OCI-LY3 (cell line): Measurements from ENCODE around the gene CMAS.

ENCODE experiments used
- EZH2phosphoT487 ChIP-seq: fragments of 200-600 bp; shearing (Covaris generic); IDR thresholded peaks from 2 replicates; pipeline ENCODE4 v1.6.1; 2018; ENCODE audit warnings: antibody characterized with exemption, mixed run types, low read depth
- TF ChIP-seq, protein P1 (sequence below): fragments of 200-600, 300-600 bp; sonication (generic); IDR thresholded peaks from 2 replicates; pipeline ENCODE4 v1.5.1; 2014; ENCODE audit warnings: antibody characterized with exemption, low read length, low read depth

DNA sequence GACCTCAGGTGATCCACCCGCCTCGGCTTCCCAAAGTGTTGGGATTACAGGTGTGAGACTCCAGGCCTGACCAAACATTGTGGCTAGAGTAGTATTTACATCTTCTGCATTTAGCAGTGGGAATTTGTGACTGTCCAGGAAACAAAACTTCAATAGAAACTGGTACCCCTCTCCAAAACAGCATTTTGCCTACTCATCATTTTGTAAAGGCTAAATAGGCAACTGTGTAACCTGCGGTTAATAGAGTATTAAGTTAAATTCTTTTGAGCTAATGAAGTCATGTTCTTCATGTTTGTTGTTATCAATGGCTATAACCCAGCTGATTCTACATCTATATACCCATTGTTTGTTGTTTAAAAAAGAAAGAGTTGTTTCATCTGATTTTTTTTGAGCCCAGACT, 8.1 kb downstream of the CMAS start:
- TF ChIP-seq, protein P1, sequence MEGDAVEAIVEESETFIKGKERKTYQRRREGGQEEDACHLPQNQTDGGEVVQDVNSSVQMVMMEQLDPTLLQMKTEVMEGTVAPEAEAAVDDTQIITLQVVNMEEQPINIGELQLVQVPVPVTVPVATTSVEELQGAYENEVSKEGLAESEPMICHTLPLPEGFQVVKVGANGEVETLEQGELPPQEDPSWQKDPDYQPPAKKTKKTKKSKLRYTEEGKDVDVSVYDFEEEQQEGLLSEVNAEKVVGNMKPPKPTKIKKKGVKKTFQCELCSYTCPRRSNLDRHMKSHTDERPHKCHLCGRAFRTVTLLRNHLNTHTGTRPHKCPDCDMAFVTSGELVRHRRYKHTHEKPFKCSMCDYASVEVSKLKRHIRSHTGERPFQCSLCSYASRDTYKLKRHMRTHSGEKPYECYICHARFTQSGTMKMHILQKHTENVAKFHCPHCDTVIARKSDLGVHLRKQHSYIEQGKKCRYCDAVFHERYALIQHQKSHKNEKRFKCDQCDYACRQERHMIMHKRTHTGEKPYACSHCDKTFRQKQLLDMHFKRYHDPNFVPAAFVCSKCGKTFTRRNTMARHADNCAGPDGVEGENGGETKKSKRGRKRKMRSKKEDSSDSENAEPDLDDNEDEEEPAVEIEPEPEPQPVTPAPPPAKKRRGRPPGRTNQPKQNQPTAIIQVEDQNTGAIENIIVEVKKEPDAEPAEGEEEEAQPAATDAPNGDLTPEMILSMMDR: no peak
- no peak for TF ChIP-seq EZH2phosphoT487
